Activated T-helper 1 cell treated with Interleukin-2 at 50 U/mL for 16 hours (primary cell): ENCODE results near the gene SLC4A7.
"Not testable (repeated sequence)": the region's sequence is repeated elsewhere in the genome, so short reads cannot be mapped to it uniquely, and the experiment has no call there.

Experiments
- DNase-seq: peaks from one replicate; pipeline ENCODE4 v3.0.0-alpha.2; 2020; ENCODE audit warnings: low read depth

SLC4A7 gene

DNA sequence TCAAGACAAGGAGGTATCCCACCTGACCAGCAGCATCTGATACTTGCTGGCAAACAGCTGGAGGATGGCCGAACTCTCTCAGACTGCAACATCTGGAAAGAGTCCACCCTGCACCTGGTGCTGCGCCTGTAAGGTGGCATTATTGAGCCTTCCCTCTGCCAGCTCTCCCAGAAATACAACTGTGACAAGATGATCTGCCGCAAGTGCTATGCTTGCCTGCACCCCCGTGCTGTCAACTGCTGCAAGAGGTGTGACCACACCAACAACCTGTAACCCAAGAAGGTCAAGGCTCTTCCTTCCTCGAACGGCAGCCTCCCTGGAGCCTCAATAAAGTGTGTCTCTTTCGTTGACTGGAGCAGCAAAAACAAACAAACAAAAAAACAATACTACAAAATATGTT, 2.2 kb upstream of the SLC4A7 start:
- DNase-seq = no peak

DNA sequence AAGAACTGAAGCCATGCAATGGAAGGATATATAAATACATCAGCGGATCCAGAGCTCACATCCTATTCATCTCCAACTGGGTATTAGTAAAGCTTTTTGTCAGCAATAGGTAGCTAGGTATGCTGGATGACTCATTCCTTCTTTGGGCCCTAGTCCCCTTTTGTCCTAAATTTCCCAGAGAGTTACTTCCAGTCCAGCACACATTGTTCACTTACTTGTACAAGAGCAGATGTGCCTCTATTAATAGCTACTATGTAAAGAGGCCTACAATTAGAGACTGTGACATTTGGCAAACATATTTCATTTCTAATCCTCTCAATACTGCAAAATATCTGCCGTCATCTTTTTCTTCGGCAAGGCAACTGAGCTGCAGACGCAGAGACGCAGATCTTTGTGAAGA, 1.7 kb upstream of the SLC4A7 start:
- DNase-seq = no peak

DNA sequence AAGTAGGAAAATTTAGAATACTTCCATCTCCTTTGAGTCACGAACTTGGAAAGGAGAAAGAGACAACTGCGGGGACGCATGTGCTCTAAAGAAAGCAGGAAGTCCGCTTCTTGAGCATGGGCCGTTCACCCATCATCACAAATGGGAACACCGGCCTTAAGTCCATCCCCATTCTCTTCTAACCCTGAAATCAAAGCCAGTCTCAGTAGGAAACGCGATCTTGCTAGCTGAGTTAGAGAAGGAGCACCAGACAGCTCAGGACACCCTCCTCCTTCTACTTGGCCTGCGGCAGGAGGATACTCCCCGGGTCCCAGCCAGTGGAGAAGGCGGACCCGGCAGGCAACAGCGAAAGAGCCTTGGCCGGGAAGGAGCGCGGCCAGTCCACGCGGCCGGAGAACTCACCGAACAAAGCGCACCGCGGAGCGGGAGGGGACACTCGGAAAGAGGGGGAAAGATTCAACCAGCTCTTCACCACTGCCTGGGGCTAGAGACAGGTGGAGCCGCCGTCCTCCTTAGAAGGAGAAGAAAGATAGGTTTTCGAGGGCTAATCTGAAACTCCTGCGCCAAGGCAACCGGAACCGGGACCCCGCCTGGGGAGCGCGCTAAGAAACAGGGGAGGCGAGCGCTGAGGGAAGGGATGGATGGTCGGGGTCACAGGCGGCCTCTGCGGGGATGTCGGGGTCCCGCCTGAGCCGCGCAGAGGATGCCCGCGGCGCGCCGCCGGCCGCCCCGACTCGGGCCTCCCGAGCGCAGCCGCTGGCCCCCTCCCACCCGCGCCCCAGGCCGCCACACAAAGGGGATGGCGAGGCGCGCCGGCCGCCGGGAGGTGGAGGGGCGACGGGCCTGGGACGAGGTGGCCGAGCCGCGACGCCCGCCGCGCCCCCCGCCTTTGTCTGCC, 818 bp downstream of the SLC4A7 start:
- peak; percentile 8 for DNase-seq

DNA sequence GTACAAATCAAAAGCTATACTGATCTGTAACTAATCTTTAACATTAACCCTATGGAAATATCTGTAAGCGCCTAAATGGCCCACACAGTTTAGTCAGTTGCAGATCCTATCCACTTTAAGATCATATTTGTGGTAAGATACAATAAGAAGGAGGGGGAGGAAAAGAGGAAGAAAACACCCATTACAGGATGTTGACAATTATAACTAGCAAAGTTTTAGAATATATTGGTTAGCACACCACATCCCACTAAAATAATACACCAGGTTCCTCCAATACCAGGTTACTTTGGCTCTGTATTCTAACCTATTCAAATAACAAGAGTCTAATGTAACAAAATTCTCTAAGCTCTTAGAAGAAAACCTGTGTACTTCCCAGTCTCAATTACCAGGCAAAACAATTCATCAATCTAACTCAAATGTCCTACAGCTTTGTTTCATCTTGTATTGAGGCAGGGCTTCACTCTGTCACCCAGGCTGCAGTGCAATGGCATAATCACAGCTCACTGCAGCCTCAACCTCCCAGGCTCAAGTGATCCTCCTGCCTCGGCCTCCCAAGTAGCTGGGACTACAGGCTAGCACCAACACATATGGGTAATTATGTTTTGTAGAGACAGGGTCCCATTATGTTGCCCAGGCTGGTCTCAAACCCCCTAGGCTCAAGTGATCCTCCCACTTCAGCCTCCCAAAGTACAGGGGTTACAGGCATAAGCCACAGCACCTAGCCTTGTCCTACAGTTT, 4.2 kb downstream of the SLC4A7 start:
- no peak for DNase-seq

DNA sequence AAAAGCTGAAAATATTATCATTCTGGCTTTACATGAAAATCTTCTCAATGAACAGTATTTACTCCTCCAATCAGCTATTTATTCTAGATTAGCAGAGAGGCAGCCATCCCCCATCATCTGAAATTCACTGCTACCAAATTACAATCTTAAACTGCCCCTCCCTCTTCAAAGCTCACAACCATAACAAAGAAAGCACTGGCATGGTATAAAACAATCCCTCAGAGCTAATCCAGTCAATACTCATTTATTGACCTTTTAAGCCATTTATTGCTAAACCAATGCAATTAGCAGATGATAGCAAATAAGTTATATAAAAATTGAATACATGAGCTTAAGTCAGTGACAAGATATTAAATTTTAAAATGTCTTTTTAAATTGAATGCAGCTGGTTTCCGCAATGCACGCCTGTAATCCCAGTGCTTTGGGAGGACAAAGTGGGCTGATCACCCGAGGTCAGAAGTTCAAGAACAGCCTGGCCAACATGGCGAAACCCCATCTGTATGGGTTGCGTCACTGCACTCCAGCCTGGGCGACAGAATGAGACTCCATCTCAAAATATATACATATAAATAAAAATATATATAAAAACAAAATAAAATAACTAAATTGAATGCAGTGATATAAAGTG, 12.1 kb downstream of the SLC4A7 start:
- no peak for DNase-seq

DNA sequence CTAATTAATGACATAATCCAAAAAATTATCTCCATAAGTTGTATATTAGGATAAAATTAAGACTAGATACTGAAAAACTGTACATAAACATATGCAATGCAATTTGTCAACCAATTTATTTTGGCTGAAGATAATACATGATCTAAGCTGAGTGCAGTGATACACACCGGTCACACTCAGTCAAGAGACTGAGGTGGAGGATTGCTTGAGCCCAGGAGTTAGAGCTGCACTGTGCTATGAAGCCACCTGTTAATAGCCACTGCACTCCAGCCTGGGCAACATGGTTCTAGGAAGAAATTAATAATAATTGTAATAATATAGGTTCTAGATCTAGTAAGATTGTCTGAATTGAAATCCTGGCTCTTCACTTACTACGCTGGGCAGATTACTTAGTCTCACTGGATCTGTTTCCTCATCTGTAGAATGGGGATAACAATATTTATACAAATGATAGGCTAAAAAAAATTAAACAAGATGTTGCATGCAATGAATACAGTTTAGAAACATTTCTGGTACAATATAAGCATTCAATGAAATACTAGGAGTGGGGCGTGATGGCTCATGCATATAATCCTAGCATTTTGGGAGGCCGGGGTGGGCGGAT, 15.8 kb downstream of the SLC4A7 start:
- DNase-seq = no peak

DNA sequence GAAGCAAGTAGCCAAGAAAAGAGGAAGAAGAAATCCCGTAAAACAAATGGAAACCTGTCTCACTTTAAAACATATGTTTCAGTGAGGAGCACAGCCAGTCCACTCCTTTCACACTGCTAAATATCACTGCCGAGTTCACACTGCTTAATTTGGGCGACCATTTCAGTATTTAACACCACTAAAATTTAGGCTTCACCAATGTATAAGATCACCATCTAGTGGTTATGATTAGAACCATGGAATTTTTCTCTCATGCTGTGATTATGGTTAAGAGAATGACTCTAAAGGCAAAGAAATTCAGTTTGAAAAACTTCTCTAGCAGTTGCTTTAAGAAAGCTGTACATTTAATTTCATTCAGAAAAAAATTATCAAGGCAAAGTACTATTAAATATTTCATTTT, 16.6 kb downstream of the SLC4A7 start:
- no peak for DNase-seq

DNA sequence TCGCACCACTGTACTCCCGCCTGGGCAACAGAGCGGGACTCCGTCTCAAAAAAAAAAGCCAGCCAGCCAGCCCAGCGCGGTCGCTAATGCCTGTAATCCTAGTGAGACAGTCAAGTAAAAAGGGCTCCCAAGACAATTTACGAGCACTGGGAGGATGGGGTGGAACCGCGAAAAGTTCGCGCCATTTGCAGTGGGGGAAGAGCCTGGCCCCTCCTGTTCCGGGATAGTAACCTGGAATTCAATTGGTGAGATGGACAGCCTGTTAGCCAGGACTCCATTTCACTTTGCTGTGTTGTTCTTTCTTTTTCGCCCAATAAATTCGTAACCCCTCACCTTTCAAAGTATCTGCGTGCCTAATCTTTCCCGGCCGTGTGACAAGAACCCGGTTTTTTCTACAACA, 19.5 kb downstream of the SLC4A7 start:
- DNase-seq = no peak

DNA sequence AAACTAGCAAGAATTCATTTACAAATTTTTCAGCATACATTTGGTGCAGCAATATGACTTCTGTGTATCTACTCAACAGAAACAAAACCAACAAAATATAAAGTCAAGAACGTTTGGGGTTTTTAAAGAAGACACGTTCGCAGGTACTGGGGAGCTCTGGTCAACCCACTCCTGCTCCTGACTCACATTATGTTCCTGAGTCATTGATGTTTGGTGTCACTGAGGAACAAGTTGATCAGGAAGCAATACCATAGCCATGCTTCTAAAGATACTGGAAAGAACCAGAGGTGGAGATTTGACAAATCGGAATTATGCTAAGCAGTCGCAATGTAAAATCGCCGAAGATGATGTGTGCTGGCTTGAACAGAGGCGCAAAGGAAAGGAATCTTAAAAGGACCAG, 22.0 kb downstream of the SLC4A7 start:
- no peak for DNase-seq

DNA sequence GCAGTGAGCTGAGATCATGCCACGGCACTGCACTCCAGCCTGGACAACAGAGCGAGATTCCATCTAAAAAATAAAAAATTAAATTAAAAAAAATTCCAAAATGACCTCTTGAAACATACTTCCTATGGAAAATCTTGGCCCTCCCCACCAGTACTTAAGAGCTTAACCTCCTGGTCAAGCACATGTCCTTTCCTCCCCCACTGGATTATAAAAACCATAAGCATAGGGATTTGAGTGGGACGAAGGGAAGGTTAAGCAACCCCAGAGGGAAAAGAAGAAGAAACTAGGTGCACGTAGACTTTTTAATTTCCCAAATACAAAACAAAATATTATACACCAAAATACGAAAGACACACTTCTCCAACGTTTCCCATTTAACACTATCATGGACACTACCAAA, 25.3 kb downstream of the SLC4A7 start:
- no peak for DNase-seq

DNA sequence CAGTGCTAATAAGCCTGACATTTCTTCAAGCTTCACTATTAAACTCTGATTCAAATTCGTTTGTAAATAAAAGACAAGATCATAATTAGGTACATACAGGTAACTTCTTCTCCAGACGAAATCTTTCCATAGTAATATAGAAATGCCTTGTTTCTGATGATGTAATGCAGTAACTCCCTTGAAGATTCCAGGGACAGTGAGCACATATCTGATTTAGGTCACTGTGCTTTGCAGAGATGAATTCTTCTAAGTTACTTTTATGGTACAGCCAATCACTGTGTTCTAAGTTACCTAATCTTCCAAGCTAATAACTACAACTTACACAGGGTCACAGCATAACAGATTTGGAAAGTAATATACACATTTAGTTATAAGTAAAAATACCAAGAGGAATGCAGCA, 27.6 kb downstream of the SLC4A7 start:
- no peak for DNase-seq

DNA sequence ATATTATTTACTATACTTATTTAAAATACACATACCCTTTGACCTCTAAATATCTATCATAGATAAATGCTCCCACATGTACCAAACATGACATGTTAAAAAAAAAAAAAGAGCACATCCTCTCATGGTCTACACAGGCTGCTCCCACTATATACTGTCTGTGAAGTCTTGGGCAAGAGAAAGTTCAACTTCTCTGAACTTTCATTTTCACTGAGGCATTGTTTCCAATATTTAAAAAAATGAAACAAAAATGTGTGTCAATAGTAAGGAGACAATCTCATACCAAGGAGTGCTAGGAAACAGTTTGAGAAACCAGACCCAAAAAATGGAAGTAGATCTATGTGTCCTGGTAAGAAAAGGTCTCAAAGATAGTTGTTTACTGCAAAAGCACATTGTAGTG, 29.3 kb downstream of the SLC4A7 start:
- DNase-seq = no peak

DNA sequence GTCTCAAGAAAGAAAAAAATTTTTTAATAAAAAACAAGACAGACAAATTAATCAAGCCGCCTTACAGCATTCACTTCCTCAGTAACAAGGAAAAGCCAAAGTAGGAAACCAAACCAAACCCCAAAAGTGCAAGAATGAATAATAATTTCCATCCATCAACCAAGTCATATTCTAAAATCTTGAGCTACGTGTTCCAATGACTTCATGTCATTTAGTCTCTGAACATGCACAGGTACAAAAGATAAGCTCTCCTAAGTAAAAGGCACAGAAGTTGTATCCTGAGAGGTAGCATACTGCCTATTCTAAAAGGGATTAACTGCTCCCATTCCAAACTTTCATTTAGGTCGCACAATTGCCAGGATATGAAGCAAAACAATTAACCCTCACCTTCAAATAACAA, 29.7 kb downstream of the SLC4A7 start:
- no peak for DNase-seq

DNA sequence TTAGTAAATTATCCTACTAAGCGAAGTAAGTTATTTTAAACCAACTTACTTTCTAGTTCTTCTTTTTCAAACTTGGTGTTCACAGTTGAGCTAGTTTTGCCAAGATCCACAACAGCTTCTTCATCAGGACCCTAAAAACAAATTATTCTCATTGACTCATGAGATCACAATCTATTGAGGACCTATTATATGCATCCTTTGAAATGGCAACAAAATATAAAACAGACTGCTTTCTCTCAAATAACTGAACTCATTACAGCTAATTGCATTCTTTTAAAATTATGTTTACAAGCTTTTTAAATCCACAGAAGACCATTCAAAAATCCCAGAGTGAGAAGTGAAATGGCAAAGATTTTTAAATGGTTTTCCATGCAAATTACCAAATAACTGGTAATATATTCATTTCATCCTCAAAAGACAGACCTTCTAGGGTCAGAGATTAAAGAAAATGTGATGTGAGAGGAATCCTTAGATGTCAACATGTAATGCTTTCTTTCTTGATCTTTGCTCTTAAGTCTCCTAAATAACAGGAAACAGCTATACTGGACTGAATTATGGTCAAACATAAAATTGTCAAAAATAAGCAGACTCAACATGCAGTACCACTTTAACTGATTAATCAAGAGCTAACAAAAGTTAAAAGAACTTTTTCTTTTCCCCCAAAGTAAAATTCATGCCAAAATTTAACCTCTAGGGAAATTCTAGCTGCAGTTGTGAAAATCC, 31.7 kb downstream of the SLC4A7 start:
- no peak for DNase-seq

DNA sequence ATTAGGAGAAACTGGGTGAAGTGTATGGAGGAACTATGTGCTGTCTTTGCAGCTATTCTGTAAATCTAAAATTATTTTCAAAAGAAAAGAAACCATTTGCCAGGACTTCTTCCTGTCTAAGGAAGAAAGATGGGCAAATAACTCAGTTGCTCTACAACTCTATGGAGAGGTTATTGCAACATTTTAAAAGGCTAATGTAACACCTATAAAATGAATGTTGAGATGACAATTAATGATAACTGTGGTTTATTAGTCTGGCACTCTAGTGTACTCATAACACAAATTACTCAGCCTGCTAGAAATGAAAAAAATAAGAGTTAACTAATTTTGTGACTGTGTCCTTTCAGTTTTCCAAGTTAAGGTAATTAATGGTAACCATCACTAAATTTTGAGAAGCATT, 32.3 kb downstream of the SLC4A7 start:
- DNase-seq = no peak

DNA sequence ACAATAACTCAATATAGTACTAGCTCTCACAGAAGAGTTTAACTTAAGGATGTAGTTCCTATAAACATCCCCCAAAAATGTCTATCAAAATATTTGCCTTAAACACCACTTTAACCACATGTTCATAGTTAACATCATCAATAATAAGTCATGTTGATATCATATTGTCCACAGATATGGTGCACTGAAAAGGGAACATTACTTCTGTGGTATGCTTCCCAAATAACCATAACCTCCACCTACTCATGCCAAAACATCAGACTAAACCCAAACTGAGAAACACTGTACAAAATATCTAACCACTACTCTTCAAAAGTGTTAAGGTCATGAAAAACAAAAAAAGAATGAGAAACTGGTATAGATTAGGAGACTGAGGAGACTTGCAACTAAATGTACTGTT, 32.9 kb downstream of the SLC4A7 start:
- no peak for DNase-seq

DNA sequence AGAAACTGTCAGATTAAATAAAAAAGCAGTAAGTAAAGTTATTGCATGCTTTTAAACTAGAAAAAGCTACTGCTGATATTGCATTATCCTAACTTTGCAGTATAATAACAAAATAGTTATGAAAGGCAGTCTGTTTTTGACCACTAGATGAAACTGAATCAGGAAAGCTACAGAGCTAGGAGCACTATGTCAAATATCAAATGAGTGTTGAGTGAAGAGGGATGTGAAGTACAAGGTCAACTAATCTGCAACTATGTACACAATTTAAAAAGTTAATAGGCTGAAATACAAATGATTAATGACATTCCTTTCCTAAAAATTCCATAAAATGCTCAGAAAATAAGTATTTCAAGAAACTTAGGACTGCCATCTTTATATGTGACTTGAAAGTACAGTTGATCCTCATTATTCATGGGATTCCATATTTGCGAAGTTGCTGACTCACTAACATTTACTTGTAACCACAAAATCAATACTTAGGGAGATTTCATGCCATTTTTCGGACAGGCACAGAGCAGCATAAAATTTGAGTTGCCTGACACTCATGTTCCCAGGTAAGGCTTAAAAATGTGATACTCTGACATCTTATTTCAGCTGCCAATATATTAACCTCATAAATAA, 34.5 kb downstream of the SLC4A7 start:
- no peak for DNase-seq

DNA sequence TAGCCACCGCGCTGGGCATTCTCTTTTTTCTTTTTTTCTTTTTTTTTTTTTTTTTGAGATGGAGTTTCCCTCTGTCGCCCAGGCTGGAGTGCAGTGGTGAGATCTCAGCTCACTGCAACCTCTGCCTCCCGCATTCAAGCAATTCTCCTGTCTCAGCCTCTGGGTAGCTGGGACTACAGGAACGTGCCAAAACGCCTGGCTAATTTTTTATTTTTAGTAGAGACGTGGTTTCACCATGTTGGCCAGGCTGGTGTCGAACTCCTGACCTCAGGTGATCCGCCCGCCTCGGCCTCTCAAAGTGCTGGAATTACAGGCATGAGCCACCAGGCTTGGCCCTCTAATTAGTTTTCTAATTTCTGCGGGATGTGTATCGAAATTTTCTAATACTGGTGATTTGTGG, 41.2 kb downstream of the SLC4A7 start:
- DNase-seq = not testable (repeated sequence)

DNA sequence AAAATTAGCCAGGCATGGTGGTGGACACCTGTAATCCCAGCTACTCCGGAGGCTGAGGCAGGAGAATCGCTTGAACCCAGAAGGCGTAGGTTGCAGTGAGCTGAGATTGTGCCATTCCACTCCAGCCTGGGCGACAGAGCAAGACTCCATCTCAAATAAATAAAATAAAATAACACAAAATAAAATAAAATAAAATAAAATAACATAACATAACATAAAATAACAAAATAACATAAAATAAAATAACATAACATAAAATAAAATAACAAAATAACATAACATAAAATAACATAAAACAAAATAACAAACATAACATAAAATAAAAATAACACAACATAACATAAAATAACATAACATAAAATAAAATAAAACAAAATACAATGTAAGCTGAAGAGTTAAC, 45.8 kb downstream of the SLC4A7 start:
- not testable (repeated sequence) for DNase-seq

DNA sequence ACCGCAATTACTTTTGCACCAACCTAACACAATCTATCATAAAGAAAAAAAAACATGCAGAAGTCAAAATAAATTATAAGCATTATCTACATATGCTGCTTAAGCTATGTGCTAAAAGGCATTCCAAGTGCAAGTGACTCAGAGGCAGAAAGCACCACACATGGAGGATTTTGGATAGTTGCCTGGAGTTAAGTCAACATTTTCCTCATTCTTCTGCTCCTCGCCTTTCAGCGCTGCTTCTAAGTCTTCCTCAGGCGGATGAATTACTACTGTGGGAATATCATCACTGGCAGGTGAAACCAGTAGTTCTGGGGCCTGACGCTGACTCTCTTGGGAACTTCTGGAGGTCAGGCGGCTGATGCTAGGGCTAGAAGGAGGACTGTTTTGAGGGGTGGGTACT, 53.1 kb downstream of the SLC4A7 start:
- no peak for DNase-seq

DNA sequence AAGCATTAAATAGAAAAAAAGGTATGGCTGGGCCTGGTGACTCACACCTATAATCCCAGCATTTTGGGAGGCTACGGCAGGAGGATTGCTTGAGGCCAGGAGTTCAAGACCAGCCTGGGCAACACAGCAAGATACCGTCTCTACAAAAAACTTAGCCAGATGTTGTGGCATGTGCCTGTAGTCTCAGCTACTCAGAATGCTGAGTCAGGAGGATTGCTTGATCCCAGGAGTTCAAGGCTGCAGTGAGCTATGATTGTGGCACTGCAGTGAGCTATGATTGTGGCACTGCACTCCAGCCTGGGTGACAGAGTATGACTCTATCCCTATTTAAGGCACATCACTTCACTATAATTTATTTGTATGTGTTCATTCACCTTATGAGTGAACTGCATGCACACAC, 54.3 kb downstream of the SLC4A7 start:
- no peak for DNase-seq

DNA sequence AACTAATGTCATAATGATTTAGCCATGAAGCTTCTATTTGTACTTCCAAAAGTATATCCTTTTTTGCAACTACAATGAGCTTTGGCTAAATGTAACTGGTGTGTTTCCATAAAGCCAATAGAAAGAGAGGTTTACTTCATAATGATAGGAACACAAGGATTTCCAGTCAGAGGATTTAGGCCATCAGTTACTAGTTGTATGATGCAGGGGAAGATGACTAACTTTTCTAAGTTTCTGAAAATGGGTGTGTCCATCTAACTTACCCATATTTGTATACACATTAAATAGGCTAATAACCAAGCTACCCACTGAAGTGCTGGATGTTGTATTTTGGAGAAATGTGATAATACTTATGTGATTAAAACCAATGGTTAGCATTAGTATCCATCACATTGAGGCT, 55.7 kb downstream of the SLC4A7 start:
- no peak for DNase-seq
